Common myeloid progenitor, CD34-positive (primary cell): ENCODE data around the gene TXNL4A.
"Not testable (repeated sequence)": the region's sequence is repeated elsewhere in the genome, so short reads cannot be mapped to it uniquely, and the experiment has no call there.

ENCODE experiments used
- CTCF ChIA-PET: fragments of 350-600 bp; sonication (Branson Sonifier 250); formaldehyde crosslinking; loops from one replicate; lab custom pipeline; 2021; ENCODE audit warnings: antibody characterized with exemption; lab: Charles Lee
- POLR2A ChIA-PET: fragments of 350-600 bp; sonication (Branson Sonifier 250); formaldehyde crosslinking; loops from one replicate; lab custom pipeline; 2021; ENCODE audit warnings: antibody characterized with exemption; lab: Charles Lee
- DNase-seq, 3 donors: peaks; one replicate each; pipeline versions ENCODE4 v3.0.0 to v3.0.0-alpha.2; 2013
- H3K27ac ChIP-seq, 2 experiments: 1 replicate in 1 of 2; 2 replicates in 1 of 2; pipeline ENCODE4 v1.7.0; 2013; ENCODE audit warnings: inconsistent platforms in 2 of 2, low read length in 2 of 2, mild to moderate bottlenecking in 2 of 2, low read depth in 1 of 2, moderate library complexity in 1 of 2; ENCODE audit not compliant: severe bottlenecking in 2 of 2, insufficient read depth in 1 of 2, poor library complexity in 1 of 2
- H3K27me3 ChIP-seq, 5 experiments: replicated peaks in 2 of 5; 1 replicate in 3 of 5; 2 replicates in 2 of 5; pipeline versions ENCODE4 v1.6.1 to v1.7.0; 2013; ENCODE audit warnings: low read length in 4 of 5, mild to moderate bottlenecking in 2 of 5, moderate library complexity in 2 of 5, inconsistent platforms in 1 of 5; ENCODE audit not compliant: insufficient read depth in 5 of 5, control insufficient read depth in 4 of 5
- H3K36me3 ChIP-seq, 4 experiments: 1 replicate in 2 of 4; 2 replicates in 2 of 4; pipeline versions ENCODE4 v1.6.1 to v1.7.0; 2013; ENCODE audit warnings: low read length in 3 of 4, control low read depth in 1 of 4, mild to moderate bottlenecking in 1 of 4; ENCODE audit not compliant: control insufficient read depth in 4 of 4, insufficient read depth in 4 of 4
- H3K4me1 ChIP-seq, 4 experiments: 1 replicate in 3 of 4; 2 replicates in 1 of 4; pipeline versions ENCODE4 v1.6.1 to v1.7.1; 2013; ENCODE audit warnings: low read length in 3 of 4, mild to moderate bottlenecking in 3 of 4, control low read depth in 1 of 4, inconsistent platforms in 1 of 4, moderate library complexity in 1 of 4; ENCODE audit not compliant: control insufficient read depth in 4 of 4, insufficient read depth in 4 of 4; ENCODE audit errors: control extremely low read depth in 1 of 4
- H3K4me3 ChIP-seq, 7 experiments: 1 replicate in 4 of 7; 2 replicates in 3 of 7; pipeline versions ENCODE4 v1.5.1 to v1.7.0; 2013; ENCODE audit warnings: mild to moderate bottlenecking in 7 of 7, low read length in 6 of 7, moderate library complexity in 6 of 7, inconsistent platforms in 2 of 7, low read depth in 2 of 7, control low read depth in 1 of 7; ENCODE audit not compliant: insufficient read depth in 4 of 7, control insufficient read depth in 1 of 7; ENCODE audit errors: extremely low read depth in 1 of 7
- H3K9me3 ChIP-seq, 5 experiments: 1 replicate in 4 of 5; 2 replicates in 1 of 5; pipeline versions ENCODE4 v1.6.1 to v1.7.1; 2013; ENCODE audit warnings: low read length in 4 of 5, mild to moderate bottlenecking in 2 of 5, inconsistent platforms in 1 of 5, low read depth in 1 of 5, moderate library complexity in 1 of 5; ENCODE audit not compliant: control insufficient read depth in 4 of 5, insufficient read depth in 2 of 5; ENCODE audit errors: control extremely low read depth in 1 of 5
- WGBS: methylation state at CpG from one replicate; pipeline ENCODE4 v1.1.5; 2013; ENCODE audit not compliant: insufficient coverage; 5-methylcytosine and 5-hydroxymethylcytosine counted together

TXNL4A gene

GRCh38 chr18:80011496-80012137, 23.3 kb upstream of the TXNL4A start:
- CTCF ChIA-PET, POLR2A ChIA-PET, H3K36me3 ChIP-seq, DNase-seq, H3K4me3 ChIP-seq, H3K27me3 ChIP-seq, H3K27ac ChIP-seq, H3K4me1 ChIP-seq: not testable (repeated sequence)
- H3K9me3 ChIP-seq: peaks cover 0 to 46% (median 28%) of the 10 kb centered on the region in 5 experiments
- WGBS: 95% methylated on average over 11 of the region's 14 CpGs

- no peaks in the 10 kb centered on the region for H3K4me1 ChIP-seq
- peaks cover 0 to 46% (median 28%) of the 10 kb centered on the region in 5 experiments for H3K9me3 ChIP-seq
- ChIA-PET POLR2A (no interaction called here), CTCF (interaction anchor here (1.5 kb wide), 1 partner anchor 28 kb away, joined by 3 read pairs; no protein-coding TSS in a partner anchor)
- DNase-seq: no peak
- no peaks in the 10 kb centered on the region for H3K36me3 ChIP-seq
- H3K4me3 ChIP-seq: no peak overlapping the region
- H3K27me3 ChIP-seq: no peaks in the 10 kb centered on the region
- no peak overlapping the region for H3K27ac ChIP-seq
- 97% methylated on average over 4 of the region's 5 CpGs for WGBS
Observed at GRCh38 chr18:80010551-80010906, 22.2 kb upstream of the TXNL4A start.

GRCh38 chr18:80009661-80010550, 21.5 kb upstream of the TXNL4A start:
- Histone ChIP-seq H3K27ac (no peak overlapping the region), H3K36me3 (no peaks in the 10 kb centered on the region), H3K4me3 (no peak overlapping the region), H3K4me1 (no peaks in the 10 kb centered on the region), H3K9me3 (peaks cover 0 to 45% (median 26%) of the 10 kb centered on the region in 5 experiments), H3K27me3 (no peaks in the 10 kb centered on the region)
- no peak for DNase-seq
- POLR2A ChIA-PET: no interaction called here
- CTCF ChIA-PET: interaction anchor here (1.0 to 1.5 kb wide), 2 partner anchors 27 to 148 kb away, joined by 3 read pairs; no protein-coding TSS in a partner anchor
- over 99% methylated on average over 15 of the region's 16 CpGs for WGBS

GRCh38 chr18:80006724-80007123, 18.4 kb upstream of the TXNL4A start:
- H3K27ac ChIP-seq: no peak overlapping the region
- CTCF ChIA-PET: no interaction called here
- H3K4me3 ChIP-seq: no peak overlapping the region
- H3K36me3 ChIP-seq: no peaks in the 10 kb centered on the region
- POLR2A ChIA-PET: no interaction called here
- no peaks in the 10 kb centered on the region for H3K4me1 ChIP-seq
- no peak for DNase-seq
- peaks cover 0 to 31% (median 14%) of the 10 kb centered on the region in 5 experiments for H3K9me3 ChIP-seq
- peaks cover 0 to 2% (median 0%) of the 10 kb centered on the region in 5 experiments for H3K27me3 ChIP-seq
- WGBS: 56% methylated on average over 3 of the region's 7 CpGs

- Histone ChIP-seq H3K4me1 (no peaks in the 10 kb centered on the region), H3K4me3 (no peak overlapping the region), H3K9me3 (peaks cover 0 to 26% (median 13%) of the 10 kb centered on the region in 5 experiments), H3K27me3 (peaks cover 0 to 2% (median 0%) of the 10 kb centered on the region in 5 experiments), H3K27ac (no peak overlapping the region), H3K36me3 (no peaks in the 10 kb centered on the region)
- ChIA-PET POLR2A (no interaction called here), CTCF (no interaction called here)
- DNase-seq: no peak
- 89% methylated on average over 12 of the region's 12 CpGs for WGBS
Observed at GRCh38 chr18:80004600-80005342, 16.4 kb upstream of the TXNL4A start.

- ChIA-PET POLR2A (no interaction called here), CTCF (no interaction called here)
- H3K9me3 ChIP-seq: peaks cover 0 to 18% (median 7%) of the 10 kb centered on the region in 5 experiments
- H3K27ac ChIP-seq: no peak overlapping the region
- no peak for DNase-seq
- no peak overlapping the region for H3K4me3 ChIP-seq
- WGBS: 100% methylated on average over 4 of the region's 5 CpGs
- H3K27me3 ChIP-seq: peaks cover 0 to 2% (median 0%) of the 10 kb centered on the region in 5 experiments
- no peaks in the 10 kb centered on the region for H3K36me3 ChIP-seq
- no peaks in the 10 kb centered on the region for H3K4me1 ChIP-seq
Observed at GRCh38 chr18:80002468-80002867, 14.1 kb upstream of the TXNL4A start.
